ENCODE data around the gene TMX4.
A peak's percentile ranks its signal among the peaks of the same experiment; 100 is the strongest.
"Not testable (repeated sequence)": the region's sequence is repeated elsewhere in the genome, so short reads cannot be mapped to it uniquely, and the experiment has no call there.

Gene TMX4

DNA sequence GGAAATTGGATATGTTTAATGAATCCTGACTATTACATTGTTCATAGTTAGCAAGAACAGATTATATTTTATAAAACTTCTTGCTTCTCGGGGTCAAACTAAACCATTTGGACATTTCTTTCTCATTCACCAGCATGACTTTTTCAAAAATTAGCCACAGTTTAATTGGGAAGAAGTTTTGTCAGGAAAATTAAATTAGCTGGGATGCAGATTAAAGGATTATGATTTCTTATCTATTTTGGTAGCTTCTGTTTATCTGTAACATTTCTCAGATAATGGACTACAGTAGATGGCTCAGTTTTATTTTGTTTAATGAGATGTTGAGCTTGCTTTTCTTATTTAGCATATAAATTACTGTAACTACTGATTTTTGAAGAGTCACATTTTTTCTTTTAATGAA, 26.4 kb upstream of the TMX4 start:
- TF ChIP-seq, protein P1, sequence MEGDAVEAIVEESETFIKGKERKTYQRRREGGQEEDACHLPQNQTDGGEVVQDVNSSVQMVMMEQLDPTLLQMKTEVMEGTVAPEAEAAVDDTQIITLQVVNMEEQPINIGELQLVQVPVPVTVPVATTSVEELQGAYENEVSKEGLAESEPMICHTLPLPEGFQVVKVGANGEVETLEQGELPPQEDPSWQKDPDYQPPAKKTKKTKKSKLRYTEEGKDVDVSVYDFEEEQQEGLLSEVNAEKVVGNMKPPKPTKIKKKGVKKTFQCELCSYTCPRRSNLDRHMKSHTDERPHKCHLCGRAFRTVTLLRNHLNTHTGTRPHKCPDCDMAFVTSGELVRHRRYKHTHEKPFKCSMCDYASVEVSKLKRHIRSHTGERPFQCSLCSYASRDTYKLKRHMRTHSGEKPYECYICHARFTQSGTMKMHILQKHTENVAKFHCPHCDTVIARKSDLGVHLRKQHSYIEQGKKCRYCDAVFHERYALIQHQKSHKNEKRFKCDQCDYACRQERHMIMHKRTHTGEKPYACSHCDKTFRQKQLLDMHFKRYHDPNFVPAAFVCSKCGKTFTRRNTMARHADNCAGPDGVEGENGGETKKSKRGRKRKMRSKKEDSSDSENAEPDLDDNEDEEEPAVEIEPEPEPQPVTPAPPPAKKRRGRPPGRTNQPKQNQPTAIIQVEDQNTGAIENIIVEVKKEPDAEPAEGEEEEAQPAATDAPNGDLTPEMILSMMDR (IDR thresholded peaks at IDR 0.05) = no peak
- DNase-seq = no peak
- Mint-ChIP-seq H3K27me3 (ENCODE audit: low read depth, poor library complexity) (peaks cover 8% of the 10 kb centered on the region), H3K9me3 (no peaks in the 10 kb centered on the region), H3K4me1 (peaks cover 18% of the 10 kb centered on the region), H3K36me3 (ENCODE audit: low read depth) (no peaks in the 10 kb centered on the region), H3K4me3 (no peak overlapping the region), H3K27ac (no peak overlapping the region)

DNA sequence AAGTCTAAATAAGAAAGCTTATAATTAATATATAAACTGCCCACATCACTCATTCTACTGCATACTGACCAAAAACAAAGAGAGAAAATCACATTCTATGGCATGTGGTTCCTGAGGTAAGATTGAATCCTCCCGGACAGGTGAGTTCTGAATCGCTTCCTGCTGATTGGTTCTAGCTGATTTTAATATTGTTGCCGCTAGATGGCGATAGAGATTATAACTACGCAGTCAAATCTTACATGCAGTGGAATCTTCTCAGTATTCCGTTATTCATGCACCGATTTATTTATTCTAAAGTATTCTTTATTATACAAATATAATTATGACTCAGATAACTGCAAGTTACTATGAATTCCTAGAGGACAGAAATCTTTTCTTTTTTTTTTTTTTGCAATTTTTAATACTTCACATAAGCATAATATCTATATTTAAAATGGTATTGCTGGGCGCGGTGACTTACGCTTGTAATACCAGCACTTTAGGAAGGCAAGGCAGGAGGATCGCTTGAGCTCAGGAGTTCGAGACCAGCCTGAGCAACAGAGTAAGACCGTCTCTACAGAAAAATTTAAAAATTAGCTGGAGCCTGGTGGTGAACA, 24.2 kb upstream of the TMX4 start:
- Mint-ChIP-seq H3K27ac (no peak overlapping the region), H3K36me3 (ENCODE audit: low read depth) (no peaks in the 10 kb centered on the region), H3K9me3 (no peaks in the 10 kb centered on the region), H3K4me3 (no peak overlapping the region), H3K4me1 (peaks cover 6% of the 10 kb centered on the region), H3K27me3 (ENCODE audit: low read depth, poor library complexity) (peaks cover 6% of the 10 kb centered on the region)
- TF ChIP-seq, protein P1 (IDR thresholded peaks at IDR 0.05) = peak; percentile 78
- peak; percentile 35 for DNase-seq

DNA sequence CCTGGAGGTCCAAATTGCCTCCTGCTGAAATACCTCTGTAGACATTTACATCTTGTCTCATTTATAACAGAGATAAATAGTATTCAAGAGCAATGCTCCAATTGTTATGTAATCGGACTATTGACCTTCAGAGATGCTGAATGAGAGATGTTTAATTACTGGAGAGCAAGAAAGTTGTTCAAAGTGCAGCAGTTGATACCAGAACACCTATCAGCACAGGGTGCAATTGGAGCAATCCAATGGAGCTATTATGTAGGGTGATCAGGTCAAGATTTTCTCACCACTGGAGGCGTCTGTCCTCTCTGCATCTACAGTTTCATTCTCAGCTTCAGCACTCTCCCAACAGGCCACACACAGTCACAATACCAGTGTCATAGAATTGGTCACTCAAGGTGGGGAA, 19.5 kb upstream of the TMX4 start:
- Mint-ChIP-seq H3K9me3 (no peaks in the 10 kb centered on the region), H3K27ac (no peak overlapping the region), H3K4me1 (no peaks in the 10 kb centered on the region), H3K27me3 (ENCODE audit: low read depth, poor library complexity) (peaks cover 3% of the 10 kb centered on the region), H3K4me3 (no peak overlapping the region), H3K36me3 (ENCODE audit: low read depth) (no peaks in the 10 kb centered on the region)
- no peak for DNase-seq
- TF ChIP-seq, protein P1 (IDR thresholded peaks at IDR 0.05) = no peak

DNA sequence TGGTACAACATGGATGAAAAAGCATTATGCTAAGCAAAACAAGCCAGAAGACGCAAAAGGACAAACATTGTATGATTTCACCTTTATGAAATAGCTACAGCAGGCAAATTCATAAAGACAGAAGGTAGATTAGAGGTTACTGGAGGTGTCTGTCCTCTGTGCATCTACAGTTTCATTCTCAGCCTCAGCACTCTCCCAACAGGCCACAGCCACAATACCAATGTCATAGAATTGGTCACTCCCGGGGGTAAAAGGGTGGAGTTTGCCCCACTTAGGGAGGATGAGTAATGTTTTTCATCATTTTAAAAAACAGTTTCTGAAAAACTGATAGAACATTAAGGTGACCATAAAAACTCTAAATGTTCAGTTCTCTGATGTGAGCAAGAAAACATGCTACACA, 17.2 kb upstream of the TMX4 start:
- H3K36me3 Mint-ChIP-seq (ENCODE audit: low read depth) = no peaks in the 10 kb centered on the region
- H3K4me3 Mint-ChIP-seq = no peak overlapping the region
- no peak overlapping the region for H3K27ac Mint-ChIP-seq
- peaks cover 3% of the 10 kb centered on the region for H3K27me3 Mint-ChIP-seq (ENCODE audit: low read depth, poor library complexity)
- H3K4me1 Mint-ChIP-seq = no peaks in the 10 kb centered on the region
- no peak for DNase-seq
- TF ChIP-seq, protein P1 (IDR thresholded peaks at IDR 0.05) = no peak
- no peaks in the 10 kb centered on the region for H3K9me3 Mint-ChIP-seq

DNA sequence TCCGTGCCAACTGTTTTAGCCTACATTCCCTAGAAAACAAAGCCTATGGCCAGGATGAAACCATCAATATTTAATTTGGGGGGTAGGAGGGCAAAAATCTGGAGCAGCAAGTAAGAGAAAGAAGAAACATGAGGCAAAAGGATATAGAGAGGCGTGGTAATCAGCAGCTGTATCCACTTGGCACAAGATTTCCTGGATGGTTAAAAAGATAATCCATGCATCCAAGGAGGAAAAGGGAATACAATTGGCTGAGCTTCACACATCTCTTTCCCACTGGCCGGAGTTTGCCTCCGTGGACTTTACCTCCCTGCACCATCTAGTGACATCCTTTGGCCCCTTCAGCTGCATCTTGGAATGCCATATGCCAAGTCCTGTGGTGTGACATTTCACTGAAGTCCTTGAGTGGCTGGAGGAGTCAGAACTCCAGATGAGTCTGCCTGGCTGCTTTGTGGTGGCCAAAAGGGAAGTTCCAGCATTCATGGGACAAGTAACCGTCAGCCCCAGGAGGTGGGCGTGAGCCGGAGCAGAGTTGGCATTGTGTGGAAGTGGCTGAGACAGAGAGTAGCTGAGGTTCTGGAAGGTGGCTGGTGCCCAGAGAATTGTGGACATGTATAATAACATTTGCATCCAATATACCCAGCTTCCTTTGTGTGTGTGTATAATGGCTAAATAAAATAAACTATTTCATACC, 13.7 kb upstream of the TMX4 start:
- no peak for DNase-seq
- TF ChIP-seq, protein P1 (IDR thresholded peaks at IDR 0.05) = no peak
- H3K36me3 Mint-ChIP-seq (ENCODE audit: low read depth) = no peaks in the 10 kb centered on the region
- no peak overlapping the region for H3K27ac Mint-ChIP-seq
- peaks cover 3% of the 10 kb centered on the region for H3K27me3 Mint-ChIP-seq (ENCODE audit: low read depth, poor library complexity)
- no peaks in the 10 kb centered on the region for H3K4me1 Mint-ChIP-seq
- H3K4me3 Mint-ChIP-seq = no peak overlapping the region
- H3K9me3 Mint-ChIP-seq = no peaks in the 10 kb centered on the region

DNA sequence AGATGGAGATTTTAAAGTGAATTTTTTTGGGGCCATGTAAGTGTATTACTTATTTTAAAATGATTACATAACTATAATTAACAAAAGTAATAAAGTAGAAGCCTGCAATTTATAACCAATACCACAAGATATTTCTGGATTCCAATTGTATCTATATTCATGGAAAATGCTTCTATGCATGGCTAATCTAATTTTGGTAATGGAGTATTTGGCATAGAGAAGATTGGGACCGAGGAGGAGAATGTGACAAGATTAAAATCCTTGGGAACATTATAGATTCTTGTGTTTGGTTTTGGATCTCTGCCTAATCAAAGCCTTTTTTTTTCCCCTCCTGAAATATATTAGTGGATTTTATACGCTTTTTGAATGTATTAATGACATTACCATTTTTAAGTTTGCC, 12.9 kb upstream of the TMX4 start:
- Mint-ChIP-seq H3K4me1 (no peaks in the 10 kb centered on the region), H3K36me3 (ENCODE audit: low read depth) (no peaks in the 10 kb centered on the region), H3K27ac (no peak overlapping the region), H3K9me3 (no peaks in the 10 kb centered on the region), H3K27me3 (ENCODE audit: low read depth, poor library complexity) (no peaks in the 10 kb centered on the region), H3K4me3 (no peak overlapping the region)
- TF ChIP-seq, protein P1 (IDR thresholded peaks at IDR 0.05) = no peak
- DNase-seq = no peak

DNA sequence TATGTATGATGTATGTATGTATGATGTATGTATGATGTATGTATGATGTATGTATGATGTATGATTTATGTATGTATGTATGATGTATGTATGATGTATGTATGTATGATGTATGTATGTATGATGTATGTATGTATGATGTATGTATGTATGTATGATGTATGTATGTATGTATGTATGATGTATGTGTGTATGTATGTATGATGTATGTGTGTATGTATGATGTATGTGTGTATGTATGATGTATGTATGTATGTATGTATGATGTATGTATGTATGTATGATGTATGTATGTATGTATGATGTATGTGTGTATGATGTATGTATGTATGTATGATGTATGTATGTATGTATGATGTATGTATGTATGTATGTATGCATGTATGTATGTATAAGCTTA, 12.0 kb upstream of the TMX4 start:
- H3K36me3 Mint-ChIP-seq (ENCODE audit: low read depth); H3K27ac Mint-ChIP-seq; H3K4me3 Mint-ChIP-seq; DNase-seq; H3K9me3 Mint-ChIP-seq; H3K4me1 Mint-ChIP-seq; H3K27me3 Mint-ChIP-seq (ENCODE audit: low read depth, poor library complexity): not testable (repeated sequence)
